22Rv1 (cell line): ENCODE measurements around the gene AQP10.

Experiments used
- ZFX ChIP-seq: fragments of 450-650 bp; IDR thresholded peaks from 2 replicates; pipeline ENCODE4 v1.6.1; 2017; ENCODE audit warnings: antibody characterized with exemption, borderline replicate concordance
- TF ChIP-seq, protein P1 (sequence below): fragments of 450-650 bp; IDR thresholded peaks from 2 replicates; pipeline ENCODE4 v1.5.1; 2017; ENCODE audit warnings: mild to moderate bottlenecking

DNA sequence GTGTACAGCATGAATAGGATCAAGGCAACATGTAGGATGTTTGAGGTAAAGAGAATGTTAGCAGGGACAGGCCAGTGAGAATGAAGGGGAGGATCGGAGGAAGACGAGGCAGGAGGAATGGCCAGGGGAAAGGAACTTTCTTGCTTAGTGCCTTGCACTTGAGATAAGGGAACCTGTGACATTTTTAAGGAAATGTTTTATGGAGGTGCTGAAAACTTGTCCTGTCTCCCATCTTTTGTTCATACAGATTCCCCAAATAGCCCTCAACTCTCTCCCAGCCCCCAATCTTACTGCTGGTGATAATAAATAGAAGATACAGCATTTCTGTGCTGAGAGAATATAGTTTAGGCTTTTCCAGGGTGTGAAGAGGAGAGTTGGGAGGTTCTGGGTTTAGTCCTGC is 18.0 kb downstream of the AQP10 start:
- TF ChIP-seq, protein P1, sequence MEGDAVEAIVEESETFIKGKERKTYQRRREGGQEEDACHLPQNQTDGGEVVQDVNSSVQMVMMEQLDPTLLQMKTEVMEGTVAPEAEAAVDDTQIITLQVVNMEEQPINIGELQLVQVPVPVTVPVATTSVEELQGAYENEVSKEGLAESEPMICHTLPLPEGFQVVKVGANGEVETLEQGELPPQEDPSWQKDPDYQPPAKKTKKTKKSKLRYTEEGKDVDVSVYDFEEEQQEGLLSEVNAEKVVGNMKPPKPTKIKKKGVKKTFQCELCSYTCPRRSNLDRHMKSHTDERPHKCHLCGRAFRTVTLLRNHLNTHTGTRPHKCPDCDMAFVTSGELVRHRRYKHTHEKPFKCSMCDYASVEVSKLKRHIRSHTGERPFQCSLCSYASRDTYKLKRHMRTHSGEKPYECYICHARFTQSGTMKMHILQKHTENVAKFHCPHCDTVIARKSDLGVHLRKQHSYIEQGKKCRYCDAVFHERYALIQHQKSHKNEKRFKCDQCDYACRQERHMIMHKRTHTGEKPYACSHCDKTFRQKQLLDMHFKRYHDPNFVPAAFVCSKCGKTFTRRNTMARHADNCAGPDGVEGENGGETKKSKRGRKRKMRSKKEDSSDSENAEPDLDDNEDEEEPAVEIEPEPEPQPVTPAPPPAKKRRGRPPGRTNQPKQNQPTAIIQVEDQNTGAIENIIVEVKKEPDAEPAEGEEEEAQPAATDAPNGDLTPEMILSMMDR, result no peak
- no peak for TF ChIP-seq ZFX
